ENCODE results near the gene AP1G2. TPM values are rescaled to one million over a fixed set of nuclear protein-coding genes. Genes with fewer than 3 reads are reported as not detected.
"Not testable (repeated sequence)": the region's sequence is repeated elsewhere in the genome, so short reads cannot be mapped to it uniquely, and the experiment has no call there.

AP1G2 gene
- polyA plus RNA-seq, 12 donors = 12.2 to 77.8 (median 15.3) TPM; not detected in 1

GRCh38 chr14:23600806-23601205 lies 33.2 kb upstream of the AP1G2 start:
- no peak for DNase-seq

GRCh38 chr14:23600322-23600707 lies 32.7 kb upstream of the AP1G2 start:
- DNase-seq = no peak

- not testable (repeated sequence) for DNase-seq
Observed at GRCh38 chr14:23594191-23594590, 26.6 kb upstream of the AP1G2 start.

GRCh38 chr14:23590198-23590597 lies 22.6 kb upstream of the AP1G2 start:
- DNase-seq = no peak

GRCh38 chr14:23589606-23590005 lies 22.0 kb upstream of the AP1G2 start:
- DNase-seq = no peak

GRCh38 chr14:23588884-23589598 lies 21.4 kb upstream of the AP1G2 start:
- DNase-seq = peak; percentile 88

- DNase-seq = not testable (repeated sequence)
Observed at GRCh38 chr14:23584527-23585203, 17.1 kb upstream of the AP1G2 start.

GRCh38 chr14:23583761-23584526 lies 16.4 kb upstream of the AP1G2 start:
- not testable (repeated sequence) for DNase-seq

GRCh38 chr14:23582906-23583760 lies 15.5 kb upstream of the AP1G2 start:
- DNase-seq = no peak

GRCh38 chr14:23580948-23581281 lies 13.3 kb upstream of the AP1G2 start:
- no peak for DNase-seq

GRCh38 chr14:23580152-23580926 lies 12.7 kb upstream of the AP1G2 start:
- DNase-seq = no peak

GRCh38 chr14:23579739-23580138 lies 12.1 kb upstream of the AP1G2 start:
- no peak for DNase-seq

- no peak for DNase-seq
Observed at GRCh38 chr14:23579311-23579630, 11.7 kb upstream of the AP1G2 start.

- DNase-seq = no peak
Observed at GRCh38 chr14:23578560-23579310, 11.1 kb upstream of the AP1G2 start, which contains the start of gene JPH4. Gene JPH4, minus strand, starts transcription at chr14:23578790. Its CDS starts 1,337 bp downstream, at chr14:23577453.

- no peak for DNase-seq
Observed at GRCh38 chr14:23577710-23578392, 10.3 kb upstream of the AP1G2 start.

GRCh38 chr14:23577004-23577681 lies 9.6 kb upstream of the AP1G2 start:
- DNase-seq = no peak

GRCh38 chr14:23573384-23574015 lies 5.9 kb upstream of the AP1G2 start:
- DNase-seq = no peak

GRCh38 chr14:23572836-23573235 lies 5.2 kb upstream of the AP1G2 start:
- no peak for DNase-seq

GRCh38 chr14:23572524-23572828 lies 4.9 kb upstream of the AP1G2 start:
- DNase-seq = no peak
